H1 (cell line): ENCODE results near the gene ARMC12. TPM values are rescaled to one million over a fixed set of nuclear protein-coding genes. Genes with fewer than 3 reads are reported as not detected.

Experiments
- CTCF ChIA-PET: fragments of 300-600 bp; sonication (Branson Sonifier 250); formaldehyde crosslinking; loops from one replicate; lab custom pipeline; 2021; ENCODE audit not compliant: partially characterized antibody; lab: Charles Lee
- POLR2A ChIA-PET: fragments of 300-600 bp; sonication (Branson Sonifier 250); formaldehyde crosslinking; loops from one replicate; lab custom pipeline; 2021; ENCODE audit warnings: inconsistent platforms; ENCODE audit not compliant: partially characterized antibody; lab: Charles Lee
- DNase-seq, 2 experiments: peaks; one replicate each; pipeline versions ENCODE4 v3.0.0 to v3.0.0-alpha.2; 2010 to 2022; ENCODE audit warnings: low spot score in 2 of 2, low read depth in 1 of 2, mixed read lengths in 1 of 2
- FAIRE-seq: peaks from 2 replicates; lab custom pipeline; 2011; peaks lifted over from hg19 to GRCh38; lab: Jason Lieb, UNC
- H2AFZ ChIP-seq: 2 replicates; pipeline ENCODE4 v1.8.1; 2012; ENCODE audit warnings: low read length, inconsistent platforms
- H2AK5ac ChIP-seq: 2 replicates; pipeline ENCODE4 v1.6.1; 2013; ENCODE audit warnings: low read depth, low read length
- H2BK120ac ChIP-seq: replicated peaks from 2 replicates; pipeline ENCODE3; 2013; ENCODE audit warnings: low read depth, low read length, inconsistent platforms
- H2BK12ac ChIP-seq: 2 replicates; pipeline ENCODE4 v1.6.1; 2013; ENCODE audit warnings: low read depth, low read length
- H2BK15ac ChIP-seq: 2 replicates; pipeline ENCODE4 v1.6.1; 2013; ENCODE audit warnings: low read length
- H2BK20ac ChIP-seq: 2 replicates; pipeline ENCODE4 v1.6.1; 2013; ENCODE audit warnings: low read length
- H2BK5ac ChIP-seq: 2 replicates; pipeline ENCODE4 v1.6.1; 2013; ENCODE audit warnings: low read depth, low read length
- H3K14ac ChIP-seq: 2 replicates; pipeline ENCODE4 v1.6.1; 2013; ENCODE audit warnings: inconsistent platforms; ENCODE audit not compliant: insufficient read length
- H3K18ac ChIP-seq: 2 replicates; pipeline ENCODE4 v1.6.1; 2013; ENCODE audit warnings: low read length; ENCODE audit errors: extremely low read depth
- H3K23ac ChIP-seq: 2 replicates; pipeline ENCODE4 v1.6.1; 2013; ENCODE audit warnings: inconsistent platforms; ENCODE audit not compliant: insufficient read length
- H3K23me2 ChIP-seq: 2 replicates; pipeline ENCODE4 v1.6.1; 2013; ENCODE audit warnings: low read depth, low read length
- H3K27ac ChIP-seq: 2 replicates; pipeline ENCODE4 v1.6.1; 2011; ENCODE audit warnings: low read depth, low read length, inconsistent platforms
- H3K27me3 ChIP-seq, 4 experiments: replicated peaks in 1 of 4; 1 replicate in 1 of 4; 2 replicates in 3 of 4; pipeline versions ENCODE4 v1.6.1 to v1.8.1; 2011 to 2013; ENCODE audit warnings: low read length in 3 of 4, mild to moderate bottlenecking in 3 of 4, inconsistent platforms in 2 of 4, mixed read lengths in 2 of 4, moderate library complexity in 1 of 4; ENCODE audit not compliant: control insufficient read depth in 3 of 4, insufficient read depth in 3 of 4; ENCODE audit errors: extremely low read depth in 1 of 4
- H3K36me3 ChIP-seq, 4 experiments: 2 replicates each; pipeline versions ENCODE4 v1.6.1 to v1.8.1; 2011 to 2013; ENCODE audit warnings: mild to moderate bottlenecking in 4 of 4, low read length in 3 of 4, moderate library complexity in 2 of 4, control low read depth in 1 of 4, inconsistent platforms in 1 of 4; ENCODE audit not compliant: insufficient read depth in 4 of 4, control insufficient read depth in 2 of 4
- H3K4ac ChIP-seq: replicated peaks from 2 replicates; pipeline ENCODE3; 2013; ENCODE audit warnings: low read length, low read depth, mixed read lengths, inconsistent platforms; ENCODE audit not compliant: insufficient read length
- H3K4me1 ChIP-seq, 4 experiments: replicated peaks in 1 of 4; 1 replicate in 1 of 4; 2 replicates in 3 of 4; pipeline versions ENCODE4 v1.6.1 to v1.8.1; 2011 to 2013; ENCODE audit warnings: low read length in 3 of 4, inconsistent platforms in 2 of 4, mixed read lengths in 1 of 4; ENCODE audit not compliant: insufficient read depth in 4 of 4, control insufficient read depth in 3 of 4
- H3K4me2 ChIP-seq, 2 experiments: 2 replicates each; pipeline versions ENCODE4 v1.6.1 to v1.8.1; 2011 to 2013; ENCODE audit warnings: low read depth in 2 of 2, low read length in 2 of 2, control low read depth in 1 of 2, inconsistent platforms in 1 of 2, mild to moderate bottlenecking in 1 of 2; ENCODE audit not compliant: insufficient read depth in 1 of 2
- H3K4me3 ChIP-seq, 4 experiments: fragments of 200-600, 300-600 bp in 1 of 4; sonication (generic), shearing (Covaris generic), sonication (Bioruptor Twin) in 1 of 4; 2 replicates each; pipeline versions ENCODE4 v1.5.1 to v1.8.1; 2011 to 2016; ENCODE audit warnings: low read length in 4 of 4, low read depth in 3 of 4, control low read depth in 2 of 4, inconsistent platforms in 2 of 4, mild to moderate bottlenecking in 2 of 4, mixed read lengths in 1 of 4, moderate library complexity in 1 of 4; ENCODE audit not compliant: insufficient read depth in 2 of 4; ENCODE audit errors: extremely low read depth in 1 of 4
- H3K56ac ChIP-seq: replicated peaks from 2 replicates; pipeline ENCODE3; 2013; ENCODE audit warnings: low read depth, mild to moderate bottlenecking, mixed read lengths, low read length, inconsistent platforms; ENCODE audit not compliant: insufficient read length
- H3K79me1 ChIP-seq: 2 replicates; pipeline ENCODE4 v1.6.1; 2013; ENCODE audit warnings: low read depth, low read length, control low read depth
- H3K79me2 ChIP-seq, 2 experiments: 2 replicates each; pipeline versions ENCODE4 v1.6.1 to v1.8.1; 2012 to 2013; ENCODE audit warnings: low read length in 2 of 2, mild to moderate bottlenecking in 2 of 2, inconsistent platforms in 1 of 2; ENCODE audit not compliant: insufficient read depth in 2 of 2, control insufficient read depth in 1 of 2
- H3K9ac ChIP-seq, 4 experiments: replicated peaks in 1 of 4; 1 replicate in 1 of 4; 2 replicates in 3 of 4; pipeline versions ENCODE4 v1.6.1 to v1.8.1; 2011 to 2013; ENCODE audit warnings: low read depth in 3 of 4, low read length in 3 of 4, control low read depth in 2 of 4, mild to moderate bottlenecking in 2 of 4, moderate library complexity in 2 of 4, inconsistent platforms in 1 of 4; ENCODE audit errors: extremely low read depth in 1 of 4
- H3K9me3 ChIP-seq, 2 experiments: 2 replicates each; pipeline versions ENCODE4 v1.6.1 to v1.8.1; 2012 to 2013; ENCODE audit warnings: mild to moderate bottlenecking in 2 of 2, moderate library complexity in 2 of 2, control low read depth in 1 of 2, inconsistent platforms in 1 of 2, low read depth in 1 of 2, low read length in 1 of 2, mixed read lengths in 1 of 2; ENCODE audit not compliant: insufficient read depth in 2 of 2
- H4K20me1 ChIP-seq, 2 experiments: replicated peaks in 1 of 2; 2 replicates each; pipeline versions ENCODE3 to v1.8.1; 2011 to 2013; ENCODE audit warnings: inconsistent platforms in 2 of 2, low read length in 2 of 2, mild to moderate bottlenecking in 1 of 2; ENCODE audit not compliant: insufficient read depth in 2 of 2, control insufficient read depth in 1 of 2
- H4K5ac ChIP-seq: 2 replicates; pipeline ENCODE4 v1.6.1; 2013; ENCODE audit warnings: low read length, low read depth, mixed read lengths, inconsistent platforms; ENCODE audit not compliant: insufficient read length
- H4K8ac ChIP-seq: 2 replicates; pipeline ENCODE4 v1.8.0; 2013; ENCODE audit warnings: mild to moderate bottlenecking, moderate library complexity, low read length, inconsistent platforms; ENCODE audit not compliant: insufficient read depth; ENCODE audit errors: extremely low read depth
- H4K91ac ChIP-seq: replicated peaks from 2 replicates; pipeline ENCODE3; 2013; ENCODE audit warnings: low read length, mixed read lengths, inconsistent platforms; ENCODE audit not compliant: insufficient read length
- ATF3 ChIP-seq: IDR thresholded peaks from 2 replicates; pipeline ENCODE4 v1.6.1; 2011; ENCODE audit warnings: low read depth, mild to moderate bottlenecking, low read length; ENCODE audit not compliant: insufficient read depth
- CBX5 ChIP-seq: fragments of 300-800, 300-1000 bp; sonication (generic); IDR thresholded peaks from 2 replicates; pipeline ENCODE4 v1.7.1; 2016; ENCODE audit warnings: antibody characterized with exemption, low read length, low read depth
- CTBP2 ChIP-seq: IDR thresholded peaks from 2 replicates; pipeline ENCODE4 v1.7.0; 2011; ENCODE audit warnings: borderline replicate concordance, mild to moderate bottlenecking, moderate library complexity, mixed read lengths, low read length; ENCODE audit not compliant: insufficient read depth, insufficient read length
- EGR1 ChIP-seq: IDR thresholded peaks from 2 replicates; pipeline ENCODE4 v1.6.1; 2011; ENCODE audit warnings: low read depth, low read length, borderline replicate concordance
- HDAC6 ChIP-seq: IDR thresholded peaks from one replicate; pipeline ENCODE4 v1.7.1; 2012; ENCODE audit warnings: low read depth, mild to moderate bottlenecking, inconsistent platforms, low read length, moderate library complexity
- KDM4A ChIP-seq: IDR thresholded peaks from one replicate; pipeline ENCODE4 v1.7.1; 2012; ENCODE audit warnings: low read depth, mild to moderate bottlenecking, moderate library complexity, low read length, inconsistent platforms; ENCODE audit not compliant: severe bottlenecking
- PHF8 ChIP-seq: fragments of 200-600 bp; sonication (generic); conservative IDR thresholded peaks from 2 replicates; pipeline ENCODE4 v1.7.1; 2012; ENCODE audit warnings: low read depth, mild to moderate bottlenecking, inconsistent platforms, low read length, moderate library complexity
- RNF2 ChIP-seq: fragments of 200-900, 300-1000 bp; sonication (generic); IDR thresholded peaks from 2 replicates; pipeline ENCODE4 v1.7.1; 2016; ENCODE audit warnings: borderline replicate concordance, low read depth, mild to moderate bottlenecking, antibody characterized with exemption, low read length; ENCODE audit not compliant: poor library complexity, severe bottlenecking; ENCODE audit errors: missing control alignments
- SAP30 ChIP-seq: fragments of 300-600 bp; sonication (generic); IDR thresholded peaks from 2 replicates; pipeline ENCODE4 v1.7.1; 2012; ENCODE audit warnings: low read length, moderate library complexity, mild to moderate bottlenecking, inconsistent platforms; ENCODE audit not compliant: insufficient read depth, insufficient replicate concordance
- SP1 ChIP-seq: IDR thresholded peaks from 2 replicates; pipeline ENCODE4 v1.6.1; 2011; ENCODE audit warnings: low read depth, low read length
- TCF12 ChIP-seq: IDR thresholded peaks from 2 replicates; pipeline ENCODE4 v1.6.1; 2011; ENCODE audit warnings: low read depth, mild to moderate bottlenecking, low read length
- ZNF274 ChIP-seq: IDR thresholded peaks from 2 replicates; pipeline ENCODE4 v1.7.0; 2012; ENCODE audit warnings: low read length, borderline replicate concordance; ENCODE audit errors: extremely low read depth
- WGBS, 2 experiments: shearing (Covaris generic) in 1 of 2; methylation state at CpG; one replicate each; pipeline versions ENCODE4 v1.1.6 to v1.1.7; 2013 to 2015; ENCODE audit warnings: low lambda C conversion rate in 2 of 2, mixed read lengths in 2 of 2, inconsistent platforms in 1 of 2, low coverage in 1 of 2, missing lambda C conversion rate in 1 of 2; ENCODE audit not compliant: insufficient replicate concordance in 2 of 2, insufficient coverage in 1 of 2, insufficient read length in 1 of 2; ENCODE audit errors: extremely low coverage in 1 of 2, missing lambda C conversion rate in 1 of 2; 5-methylcytosine and 5-hydroxymethylcytosine counted together
- polyA plus RNA-seq, 7 experiments: library from polyadenylated mRNA; depleted of rRNA in 3 of 7; stranded (reverse) in 5 of 7; unstranded in 2 of 7; fragments of >200 nt in 5 of 7; fragments of 200-250 nt in 2 of 7; gene quantifications; 1 replicate in 5 of 7; 2 replicates in 1 of 7; 4 replicates in 1 of 7; pipeline versions ENCODE4 v1.2.1 to v1.2.3, GENCODE V29; 2011 to 2013; ENCODE audit warnings: missing spikeins in 2 of 7, mixed read lengths in 2 of 7
- total RNA-seq: library from RNA; stranded (reverse); fragmentation: NEBNext Ultra II Directional; extraction: Animal tissue kit (Norgen Biotek cat#: 25700); gene quantifications from 2 replicates; pipeline ENCODE4 v1.2.1, GENCODE V29; 2021

The ARMC12 gene
- total and polyA plus RNA-seq, 2 of the 8 experiments (the other 6 are each of a cell fraction or from before 2014, with no cell fraction given) = 0.86 to 3.7 TPM

GRCh38 chr6:35707714-35708407 lies 29.0 kb upstream of the ARMC12 start:
- Histone ChIP-seq H3K23me2 (no peaks in the 10 kb centered on the region), H2AFZ (no peak overlapping the region), H3K4ac (no peak overlapping the region)
- TF ChIP-seq RNF2 (no peak), ATF3 (no peak), ZNF274 (no peak), CBX5 (no peak), HDAC6 (no peak), CTBP2 (no peak), PHF8 (no peak), KDM4A (no peak), TCF12 (no peak), EGR1 (no peak), SAP30 (no peak), SP1 (no peak)

More at GRCh38 chr6:35707714-35708407, 29.0 kb upstream of the ARMC12 start:
- Histone ChIP-seq H2BK20ac (no peak overlapping the region), H2BK120ac (no peak overlapping the region), H3K9me3 (peaks cover 3 to 4% of the 10 kb centered on the region in 2 experiments; a peak in 2 of 4 replicates), H2BK5ac (no peak overlapping the region), H3K27me3 (no peaks in the 10 kb centered on the region), H4K5ac (no peak overlapping the region), H3K4me1 (no peaks in the 10 kb centered on the region), H4K20me1 (no peaks in the 10 kb centered on the region), H3K56ac (no peak overlapping the region), H2BK15ac (no peak overlapping the region), H3K14ac (no peak overlapping the region), H3K9ac (no peak overlapping the region), H4K91ac (no peak overlapping the region), H3K4me2 (no peak overlapping the region), H2BK12ac (no peak overlapping the region), H3K4me3 (no peak overlapping the region), H3K23ac (no peak overlapping the region), H3K79me1 (no peaks in the 10 kb centered on the region), H4K8ac (no peak overlapping the region), H3K36me3 (no peaks in the 10 kb centered on the region), H2AK5ac (no peak overlapping the region), H3K27ac (no peak overlapping the region), H3K79me2 (no peaks in the 10 kb centered on the region), H3K18ac (no peak overlapping the region)
- DNase-seq (no peak), FAIRE-seq (no peak)
- WGBS, 2 experiments = 93% methylated on average over 4 of the region's 4 CpGs; no CpG with 5 or more reads in 1 of the 2 experiments
- ChIA-PET CTCF (no interaction called here), POLR2A (interaction anchor here (1.1 kb wide), 1 partner anchor 20 kb away, joined by 4 read pairs; no protein-coding TSS in a partner anchor)
